K562 (cell line): ENCODE results near the gene CRYBG1. TPM values are rescaled to one million over a fixed set of nuclear protein-coding genes. Genes with fewer than 3 reads are reported as not detected.
A peak's percentile ranks its signal among the peaks of the same experiment; 100 is the strongest.

ENCODE experiments used
- ADNP ChIP-seq: fragments of 200-800 bp; sonication (Bioruptor generic); IDR thresholded peaks from 2 replicates; pipeline ENCODE4 v1.6.1; 2016; ENCODE audit warnings: missing genetic modification characterization, missing compliant biosample characterization
- ASH1L ChIP-seq: fragments of 450-650 bp; IDR thresholded peaks from 2 replicates; pipeline ENCODE4 v1.6.1; 2018; ENCODE audit warnings: borderline replicate concordance, mild to moderate bottlenecking, low read depth; ENCODE audit not compliant: partially characterized antibody
- BMI1 ChIP-seq: fragments of 150-350 bp; IDR thresholded peaks from 2 replicates; pipeline ENCODE4 v1.6.1; 2014; ENCODE audit warnings: low read length
- CREM ChIP-seq: IDR thresholded peaks from 2 replicates; pipeline ENCODE4 v1.6.1; 2014; ENCODE audit warnings: antibody characterized with exemption, low read depth
- EP300 ChIP-seq: IDR thresholded peaks from 2 replicates; pipeline ENCODE4 v1.6.1; 2012; ENCODE audit warnings: low read length, improper control_type of control experiment
- ERF ChIP-seq: fragments of 450-650 bp; formaldehyde crosslinking; IDR thresholded peaks from 2 replicates; pipeline ENCODE4 v1.4.0; 2020; ENCODE audit warnings: mild to moderate bottlenecking, mixed read lengths
- GATA2 ChIP-seq: sonication (generic); formaldehyde crosslinking; IDR thresholded peaks from 2 replicates; pipeline ENCODE4 v1.4.0; 2020; ENCODE audit warnings: mild to moderate bottlenecking, missing genetic modification reagents
- HDAC6 ChIP-seq: IDR thresholded peaks from 2 replicates; pipeline ENCODE4 v1.6.1; 2012; ENCODE audit warnings: low read depth, mild to moderate bottlenecking, control low read depth, inconsistent platforms, low read length, moderate library complexity
- HDGF ChIP-seq: fragments of 450-650 bp; IDR thresholded peaks from 2 replicates; pipeline ENCODE4 v1.6.1; 2016
- HINFP ChIP-seq: fragments of 450-650 bp; conservative IDR thresholded peaks from 2 replicates; pipeline ENCODE4 v1.6.1; 2016; ENCODE audit warnings: missing genetic modification characterization, low read depth, mild to moderate bottlenecking, control low read depth, missing compliant biosample characterization
- LEF1 ChIP-seq: fragments of 450-650 bp; IDR thresholded peaks from 2 replicates; pipeline ENCODE4 v1.6.1; 2016; ENCODE audit warnings: mild to moderate bottlenecking
- MXD1 ChIP-seq: fragments of 250-450 bp; sonication (Bioruptor Pico); IDR thresholded peaks from 2 replicates; pipeline ENCODE4 v1.8.0; 2021; ENCODE audit warnings: borderline replicate concordance, mild to moderate bottlenecking, moderate library complexity; ENCODE audit not compliant: poor library complexity, severe bottlenecking
- NFRKB ChIP-seq: fragments of 450-650 bp; IDR thresholded peaks from 2 replicates; pipeline ENCODE4 v1.6.1; 2016; ENCODE audit warnings: low read depth
- POLR2AphosphoS5 ChIP-seq: IDR thresholded peaks from 2 replicates; pipeline ENCODE4 v1.6.1; 2011; ENCODE audit warnings: mild to moderate bottlenecking, low read depth, low read length, moderate library complexity; ENCODE audit not compliant: control insufficient read depth, insufficient read depth
- PURB ChIP-seq: sonication (generic); formaldehyde crosslinking; IDR thresholded peaks from 2 replicates; pipeline ENCODE4 v1.9.0; 2021; ENCODE audit warnings: low read depth, mild to moderate bottlenecking, missing genetic modification reagents
- RAD21 ChIP-seq, 2 experiments: fragments of 250-450 bp in 1 of 2; fragments of 450-650 bp in 1 of 2; sonication (Bioruptor Pico) in 1 of 2; formaldehyde crosslinking in 1 of 2; IDR thresholded peaks in 1 of 2; conservative IDR thresholded peaks in 1 of 2; 2 replicates each; pipeline versions ENCODE4 v1.4.0 to v1.8.0; 2020 to 2022; ENCODE audit warnings: mild to moderate bottlenecking in 2 of 2, moderate library complexity in 1 of 2
- SMARCA4 ChIP-seq: fragments of 450-650 bp; IDR thresholded peaks from 2 replicates; pipeline ENCODE4 v1.6.1; 2016
- U2AF2 ChIP-seq: fragments of 200-400 bp; formaldehyde crosslinking; optimal IDR thresholded peaks from 2 replicates; pipeline ENCODE3; 2017; ENCODE audit warnings: low read depth, mild to moderate bottlenecking, low read length
- ZBTB7A ChIP-seq: IDR thresholded peaks from 2 replicates; pipeline ENCODE4 v1.6.1; 2011; ENCODE audit warnings: low read depth, mild to moderate bottlenecking, low read length, moderate library complexity, borderline replicate concordance; ENCODE audit not compliant: control insufficient read depth
- ZNF184 ChIP-seq: sonication (generic); formaldehyde crosslinking; IDR thresholded peaks from 2 replicates; pipeline ENCODE4 v1.5.0; 2020; ENCODE audit warnings: missing genetic modification reagents
- ZNF24 ChIP-seq: fragments of 450-650 bp; IDR thresholded peaks from 2 replicates; pipeline ENCODE4 v1.6.1; 2016
- ZNF75A ChIP-seq: fragments of 450-650 bp; formaldehyde crosslinking; IDR thresholded peaks from 2 replicates; pipeline ENCODE4 v1.4.0; 2020; ENCODE audit warnings: mild to moderate bottlenecking
- polyA plus RNA-seq, 8 experiments: library from polyadenylated mRNA; depleted of rRNA in 4 of 8; stranded (reverse) in 5 of 8; unstranded in 3 of 8; fragments of >200 nt; fragmentation: Nextera tagmentation in 2 of 8; fragmentation: Illumina TruSeq in 1 of 8; extraction: Ambion mirVana in 2 of 8; extraction: Trizol in 1 of 8; gene quantifications; 2 replicates each; pipeline versions ENCODE4 v1.2.1 to v1.2.3, GENCODE V29; 2011 to 2014; ENCODE audit warnings: inconsistent platforms in 1 of 8, missing spikeins in 1 of 8
- total RNA-seq, 7 experiments: library from RNA; depleted of rRNA in 6 of 7; stranded (reverse); fragments of >200 nt in 6 of 7; fragmentation: Illumina TruSeq in 2 of 7; extraction: Trizol in 2 of 7; gene quantifications; 2 replicates each; pipeline versions ENCODE4 v1.2.1 to v1.2.3, GENCODE V29; 2011 to 2021; ENCODE audit warnings: low replicate concordance in 1 of 7
- TF ChIP-seq, protein P1 (sequence below), 2 experiments: fragments of 450-650 bp; conservative IDR thresholded peaks; 2 replicates each; pipeline ENCODE4 v1.6.1; 2017; ENCODE audit warnings: mild to moderate bottlenecking in 2 of 2, moderate library complexity in 2 of 2
- TF ChIP-seq, protein P2 (sequence below): fragments of 250-450 bp; sonication (Bioruptor Pico); IDR thresholded peaks from 2 replicates; pipeline ENCODE4 v1.4.0; 2020

CRYBG1 gene
- total and polyA plus RNA-seq, 9 of the 15 experiments (the other 6 are each of a cell fraction or from before 2014, with no cell fraction given) = 0.07 to 0.47 (median 0.11) TPM

DNA sequence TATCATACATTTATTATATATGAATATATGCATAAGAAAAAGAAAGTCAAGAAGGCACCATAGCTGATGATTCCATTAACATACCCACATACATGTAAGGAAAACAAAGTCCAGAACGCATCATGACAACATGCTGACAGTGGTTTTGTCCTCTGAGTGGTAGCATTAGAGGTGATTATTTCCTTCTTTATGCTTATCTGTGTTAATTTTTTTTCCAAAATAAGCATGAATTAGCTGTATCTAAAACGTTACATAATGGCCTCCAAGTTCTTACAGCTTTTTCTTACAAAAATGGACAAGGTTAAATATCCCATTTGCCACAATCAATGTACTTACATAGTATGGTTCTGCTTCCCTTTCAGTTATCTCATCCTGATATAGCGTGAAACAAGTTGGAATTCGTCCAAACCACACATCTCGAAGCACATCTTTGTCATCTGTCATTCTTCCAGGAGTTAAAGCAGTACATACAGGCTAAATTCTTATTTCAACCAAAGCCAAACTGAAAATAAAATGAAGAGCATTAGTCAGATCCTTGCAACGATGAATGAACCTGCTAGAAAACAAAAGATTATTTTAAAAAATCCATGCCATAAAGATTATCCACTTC is 44.6 kb upstream of the CRYBG1 start (continued):
- TF ChIP-seq ADNP (tag) = no peak
- no peak for TF ChIP-seq MXD1 (CRISPR knock-in tag)
- no peak for TF ChIP-seq NFRKB
- TF ChIP-seq ASH1L = no peak
- TF ChIP-seq, protein P1, sequence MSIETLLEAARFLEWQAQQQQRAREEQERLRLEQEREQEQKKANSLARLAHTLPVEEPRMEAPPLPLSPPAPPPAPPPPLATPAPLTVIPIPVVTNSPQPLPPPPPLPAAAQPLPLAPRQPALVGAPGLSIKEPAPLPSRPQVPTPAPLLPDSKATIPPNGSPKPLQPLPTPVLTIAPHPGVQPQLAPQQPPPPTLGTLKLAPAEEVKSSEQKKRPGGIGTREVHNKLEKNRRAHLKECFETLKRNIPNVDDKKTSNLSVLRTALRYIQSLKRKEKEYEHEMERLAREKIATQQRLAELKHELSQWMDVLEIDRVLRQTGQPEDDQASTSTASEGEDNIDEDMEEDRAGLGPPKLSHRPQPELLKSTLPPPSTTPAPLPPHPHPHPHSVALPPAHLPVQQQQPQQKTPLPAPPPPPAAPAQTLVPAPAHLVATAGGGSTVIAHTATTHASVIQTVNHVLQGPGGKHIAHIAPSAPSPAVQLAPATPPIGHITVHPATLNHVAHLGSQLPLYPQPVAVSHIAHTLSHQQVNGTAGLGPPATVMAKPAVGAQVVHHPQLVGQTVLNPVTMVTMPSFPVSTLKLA (conservative IDR thresholded peaks at IDR 0.05) = 0 out of 4 replicates have a peak, but pooled peaks of 1 of the 2 experiments have one; percentile 39
- TF ChIP-seq RAD21 (CRISPR knock-in tag; conservative IDR thresholded peaks at IDR 0.05 in 1 of 2, IDR thresholded peaks at IDR 0.05 in 1 of 2) = no peak
- TF ChIP-seq, protein P2, sequence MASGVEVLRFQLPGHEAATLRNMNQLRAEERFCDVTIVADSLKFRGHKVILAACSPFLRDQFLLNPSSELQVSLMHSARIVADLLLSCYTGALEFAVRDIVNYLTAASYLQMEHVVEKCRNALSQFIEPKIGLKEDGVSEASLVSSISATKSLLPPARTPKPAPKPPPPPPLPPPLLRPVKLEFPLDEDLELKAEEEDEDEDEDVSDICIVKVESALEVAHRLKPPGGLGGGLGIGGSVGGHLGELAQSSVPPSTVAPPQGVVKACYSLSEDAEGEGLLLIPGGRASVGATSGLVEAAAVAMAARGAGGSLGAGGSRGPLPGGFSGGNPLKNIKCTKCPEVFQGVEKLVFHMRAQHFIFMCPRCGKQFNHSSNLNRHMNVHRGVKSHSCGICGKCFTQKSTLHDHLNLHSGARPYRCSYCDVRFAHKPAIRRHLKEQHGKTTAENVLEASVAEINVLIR (CRISPR knock-in tag) = no peak
- TF ChIP-seq ZNF184 (CRISPR knock-in tag) = no peak
- TF ChIP-seq LEF1 = 0 out of 2 replicates have a peak, but pooled peaks have one; percentile 18
- peak; percentile 25; the same call in 1 of the 2 replicates for TF ChIP-seq CREM
- TF ChIP-seq POLR2AphosphoS5 = peak; percentile 41; the same call in 1 of the 2 replicates
- TF ChIP-seq HDAC6 = no peak
- no peak for TF ChIP-seq ERF
- no peak for TF ChIP-seq PURB (CRISPR knock-in tag)
- TF ChIP-seq HINFP (tag) = no peak
- TF ChIP-seq ZNF75A (CRISPR knock-in tag) = no peak
- peak; percentile 79 for TF ChIP-seq EP300
- no peak for TF ChIP-seq ZBTB7A
- no peak for TF ChIP-seq HDGF
- TF ChIP-seq BMI1 = no peak
- TF ChIP-seq SMARCA4 = peak; percentile 76
- 0 out of 2 replicates have a peak, but pooled peaks have one; percentile 20 for TF ChIP-seq GATA2 (CRISPR knock-in tag)
- TF ChIP-seq U2AF2 = no peak
- TF ChIP-seq ZNF24 = no peak
